HepG2 (cell line): ENCODE data around the gene CCNDBP1.

Source experiments
- GLI4 ChIP-seq: sonication (generic); formaldehyde crosslinking; IDR thresholded peaks from 2 replicates; pipeline ENCODE4 v1.5.1; 2020; ENCODE audit warnings: missing genetic modification reagents, mild to moderate bottlenecking, moderate library complexity, borderline replicate concordance
- PPARG ChIP-seq: conservative IDR thresholded peaks from 2 replicates; pipeline ENCODE4 v1.6.1; 2016; ENCODE audit warnings: missing biosample characterization, missing genetic modification reagents
- ZBTB7A ChIP-seq: sonication (generic); formaldehyde crosslinking; IDR thresholded peaks from 2 replicates; pipeline ENCODE4 v1.8.0; 2022; ENCODE audit warnings: mild to moderate bottlenecking, missing genetic modification reagents

- TF ChIP-seq GLI4 (CRISPR knock-in tag): no peak
- no peak for TF ChIP-seq PPARG (CRISPR knock-in tag)
- no peak for TF ChIP-seq ZBTB7A (CRISPR knock-in tag)
These were observed 27.1 kb downstream of the CCNDBP1 start for GRCh38 chr15:43212299-43212698.
